GM12892 (cell line): Measurements from ENCODE around the gene RALGAPA2.

Experiments used
- DNase-seq: peaks from one replicate; pipeline ENCODE4 v3.0.0; 2011; ENCODE audit not compliant: insufficient read length
- FAIRE-seq: peaks from 2 replicates; lab custom pipeline; 2011; peaks lifted over from hg19 to GRCh38; lab: Jason Lieb, UNC
- POLR2A ChIP-seq: IDR thresholded peaks from 2 replicates; pipeline ENCODE4 v1.6.1; 2011; ENCODE audit warnings: low read depth, low read length, control low read depth
- POLR2AphosphoS5 ChIP-seq: IDR thresholded peaks from 2 replicates; pipeline ENCODE4 v1.6.1; 2011; ENCODE audit warnings: low read depth, low read length, control low read depth
- TAF1 ChIP-seq: IDR thresholded peaks from 2 replicates; pipeline ENCODE4 v1.6.1; 2011; ENCODE audit warnings: low read depth, mild to moderate bottlenecking, control low read depth, low read length, borderline replicate concordance

The RALGAPA2 gene

GRCh38 chr20:20573797-20574196, 138.6 kb downstream of the RALGAPA2 start:
- no peak for FAIRE-seq
- TF ChIP-seq TAF1 (no peak), POLR2A (no peak), POLR2AphosphoS5 (no peak)
- DNase-seq: no peak

GRCh38 chr20:20571068-20571780, 141.2 kb downstream of the RALGAPA2 start:
- FAIRE-seq: no peak
- TF ChIP-seq POLR2A: no peak
- no peak for TF ChIP-seq TAF1
- DNase-seq: no peak

- DNase-seq (no peak), FAIRE-seq (peak; percentile 67)
- TF ChIP-seq POLR2A (no peak), POLR2AphosphoS5 (no peak), TAF1 (no peak)
Observed at GRCh38 chr20:20568604-20569205, 143.7 kb downstream of the RALGAPA2 start.

- no peak for FAIRE-seq
- DNase-seq: no peak
- TF ChIP-seq POLR2A (no peak), POLR2AphosphoS5 (no peak), TAF1 (no peak)
Observed at GRCh38 chr20:20567712-20568111, 144.7 kb downstream of the RALGAPA2 start.

GRCh38 chr20:20566516-20566915, 145.9 kb downstream of the RALGAPA2 start:
- TF ChIP-seq TAF1 (no peak), POLR2AphosphoS5 (no peak), POLR2A (no peak)
- no peak for DNase-seq

GRCh38 chr20:20564279-20564678, 148.2 kb downstream of the RALGAPA2 start:
- TF ChIP-seq TAF1 (no peak), POLR2AphosphoS5 (no peak), POLR2A (no peak)
- no peak for FAIRE-seq
- no peak for DNase-seq

More at GRCh38 chr20:20566516-20566915, 145.9 kb downstream of the RALGAPA2 start:
- FAIRE-seq: no peak

GRCh38 chr20:20562507-20562906, 149.9 kb downstream of the RALGAPA2 start:
- DNase-seq (no peak), FAIRE-seq (no peak)
- TF ChIP-seq TAF1: no peak
- no peak for TF ChIP-seq POLR2AphosphoS5
- TF ChIP-seq POLR2A: no peak

- FAIRE-seq: no peak
- no peak for DNase-seq
- no peak for TF ChIP-seq POLR2A
- no peak for TF ChIP-seq TAF1
- no peak for TF ChIP-seq POLR2AphosphoS5
Observed at GRCh38 chr20:20561841-20562240, 150.6 kb downstream of the RALGAPA2 start.

GRCh38 chr20:20561172-20561571, 151.3 kb downstream of the RALGAPA2 start:
- FAIRE-seq (no peak), DNase-seq (no peak)
- no peak for TF ChIP-seq POLR2AphosphoS5
- no peak for TF ChIP-seq TAF1
- TF ChIP-seq POLR2A: no peak

- TF ChIP-seq POLR2AphosphoS5 (no peak), POLR2A (no peak), TAF1 (no peak)
Observed at GRCh38 chr20:20557406-20557805, 155.0 kb downstream of the RALGAPA2 start.

GRCh38 chr20:20555838-20556237, 156.6 kb downstream of the RALGAPA2 start:
- TF ChIP-seq TAF1: no peak
- no peak for TF ChIP-seq POLR2A
- TF ChIP-seq POLR2AphosphoS5: no peak
- no peak for FAIRE-seq
- DNase-seq: no peak

More at GRCh38 chr20:20557406-20557805, 155.0 kb downstream of the RALGAPA2 start:
- DNase-seq (no peak), FAIRE-seq (no peak)

- TF ChIP-seq POLR2AphosphoS5 (no peak), TAF1 (no peak), POLR2A (no peak)
- FAIRE-seq (no peak), DNase-seq (no peak)
Observed at GRCh38 chr20:20554951-20555350, 157.5 kb downstream of the RALGAPA2 start.
